Stimulated activated CD8-positive, alpha-beta memory T cell treated with anti-CD3 and anti-CD28 coated beads, Interleukin-7, amount 100 ng/mL, for 24 hours (primary cell): ENCODE data around the gene MRPL41.
"Not testable (repeated sequence)": the region's sequence is repeated elsewhere in the genome, so short reads cannot be mapped to it uniquely, and the experiment has no call there.

ENCODE experiments used
- DNase-seq: peaks from one replicate; pipeline ENCODE4 v3.0.0-alpha.2; 2020; ENCODE audit warnings: low read depth

MRPL41 gene

GRCh38 chr9:137551264-137552021 lies at the start of gene MRPL41:
Gene MRPL41 (plus strand): TSS chr9:137551879. CDS start chr9:137552082, 203 bp downstream.
- DNase-seq = peak; percentile 79

- DNase-seq = no peak
Observed at GRCh38 chr9:137502008-137502911, 49.4 kb upstream of the MRPL41 start.

DNA sequence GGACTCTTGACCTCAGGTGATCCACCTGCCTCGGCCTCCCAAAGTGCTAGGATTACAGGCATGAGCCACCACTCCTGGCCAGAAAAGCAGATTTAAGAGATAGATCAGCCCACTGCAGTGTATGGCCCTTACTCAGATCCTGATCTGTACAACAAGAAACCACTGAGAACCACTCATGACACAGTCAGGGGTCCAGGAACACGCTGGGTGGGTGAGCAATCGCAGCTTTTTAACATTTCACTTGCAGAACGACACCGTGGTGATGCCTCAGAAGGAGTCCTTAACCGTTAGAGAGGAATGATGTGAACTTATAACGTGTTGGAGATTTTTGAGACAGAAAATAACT lies 47.3 kb upstream of the MRPL41 start:
- no peak for DNase-seq

DNA sequence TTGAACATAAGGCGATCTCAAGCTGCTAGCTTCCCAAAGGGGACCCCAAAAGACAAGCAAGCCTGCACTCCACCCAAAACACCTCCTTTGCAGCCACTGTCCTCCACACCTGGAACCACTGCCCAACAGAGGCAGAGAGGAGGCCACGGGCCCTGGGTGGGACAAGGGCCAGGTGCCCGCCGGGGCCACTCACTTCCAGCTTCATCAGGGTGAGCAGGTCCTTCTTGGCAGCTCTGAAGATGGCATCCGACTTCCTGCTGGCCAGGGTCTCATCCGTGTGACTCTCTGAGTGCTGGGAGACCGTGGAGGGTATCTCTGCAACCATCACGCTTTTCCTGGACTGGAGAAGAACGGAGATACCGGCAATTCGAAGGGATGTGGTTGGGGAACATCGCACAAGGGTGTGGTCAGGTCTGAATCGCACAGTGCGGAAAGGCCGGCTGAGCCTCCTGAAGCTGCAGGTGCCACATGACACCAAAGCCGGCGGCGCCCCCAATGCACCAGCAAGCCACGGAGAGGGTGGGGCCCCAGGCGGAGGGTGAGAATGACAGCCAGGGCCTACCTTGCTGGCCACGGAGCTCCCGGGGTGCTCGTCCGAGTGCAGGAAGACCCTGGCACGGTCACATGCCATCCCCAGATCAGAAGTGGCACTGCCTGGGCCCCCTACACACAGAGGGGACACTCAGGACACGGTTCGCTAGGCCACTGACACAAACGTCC lies 46.1 kb upstream of the MRPL41 start:
- DNase-seq = no peak

- DNase-seq = no peak
Observed at GRCh38 chr9:137506274-137506673, 45.4 kb upstream of the MRPL41 start.

DNA sequence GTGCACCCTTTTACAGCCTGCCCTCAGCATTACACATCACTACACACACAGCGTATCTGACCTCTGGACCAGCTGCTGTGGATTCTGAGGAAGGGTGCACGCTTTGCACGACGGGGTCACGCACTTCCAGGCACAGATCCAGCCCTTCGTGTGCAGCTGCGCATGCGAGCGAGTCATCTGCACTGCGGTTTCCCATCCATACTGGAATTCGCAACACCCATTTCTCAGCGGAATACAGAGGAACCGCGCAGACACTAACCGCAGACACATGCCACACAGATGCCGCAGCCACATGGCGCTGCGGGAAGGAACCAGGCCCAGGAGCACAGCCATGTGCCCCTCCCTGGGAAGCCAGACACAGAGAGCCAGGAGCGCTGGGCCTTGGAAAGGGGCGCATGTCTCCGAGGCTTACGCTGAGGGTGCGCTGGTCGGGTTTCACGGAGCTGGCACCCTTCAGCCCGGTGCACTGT lies 44.9 kb upstream of the MRPL41 start:
- DNase-seq = no peak

GRCh38 chr9:137509198-137509597 lies 42.5 kb upstream of the MRPL41 start:
- no peak for DNase-seq

GRCh38 chr9:137511126-137511525 lies 40.6 kb upstream of the MRPL41 start:
- not testable (repeated sequence) for DNase-seq

GRCh38 chr9:137511758-137512463 lies 39.8 kb upstream of the MRPL41 start:
- DNase-seq = no peak

DNA sequence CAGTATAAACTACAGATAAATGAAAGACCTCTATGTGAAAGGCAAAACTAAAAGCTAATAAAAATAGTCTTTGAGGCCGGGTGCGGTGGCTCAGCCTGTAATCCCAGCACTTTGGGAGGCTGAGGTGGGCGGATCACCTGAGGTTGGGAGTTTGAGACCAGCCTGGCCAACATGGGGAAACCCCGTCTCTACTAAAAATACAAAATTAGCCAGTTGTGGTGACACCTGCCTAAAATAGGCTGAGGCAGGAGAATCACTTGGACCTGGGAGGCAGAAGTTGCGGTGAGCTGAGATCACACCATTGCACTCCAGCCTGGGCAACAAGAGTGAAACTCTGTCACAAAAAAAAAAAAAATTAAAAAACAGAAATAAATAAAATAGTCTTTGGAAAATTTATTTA lies 38.5 kb upstream of the MRPL41 start:
- not testable (repeated sequence) for DNase-seq

DNA sequence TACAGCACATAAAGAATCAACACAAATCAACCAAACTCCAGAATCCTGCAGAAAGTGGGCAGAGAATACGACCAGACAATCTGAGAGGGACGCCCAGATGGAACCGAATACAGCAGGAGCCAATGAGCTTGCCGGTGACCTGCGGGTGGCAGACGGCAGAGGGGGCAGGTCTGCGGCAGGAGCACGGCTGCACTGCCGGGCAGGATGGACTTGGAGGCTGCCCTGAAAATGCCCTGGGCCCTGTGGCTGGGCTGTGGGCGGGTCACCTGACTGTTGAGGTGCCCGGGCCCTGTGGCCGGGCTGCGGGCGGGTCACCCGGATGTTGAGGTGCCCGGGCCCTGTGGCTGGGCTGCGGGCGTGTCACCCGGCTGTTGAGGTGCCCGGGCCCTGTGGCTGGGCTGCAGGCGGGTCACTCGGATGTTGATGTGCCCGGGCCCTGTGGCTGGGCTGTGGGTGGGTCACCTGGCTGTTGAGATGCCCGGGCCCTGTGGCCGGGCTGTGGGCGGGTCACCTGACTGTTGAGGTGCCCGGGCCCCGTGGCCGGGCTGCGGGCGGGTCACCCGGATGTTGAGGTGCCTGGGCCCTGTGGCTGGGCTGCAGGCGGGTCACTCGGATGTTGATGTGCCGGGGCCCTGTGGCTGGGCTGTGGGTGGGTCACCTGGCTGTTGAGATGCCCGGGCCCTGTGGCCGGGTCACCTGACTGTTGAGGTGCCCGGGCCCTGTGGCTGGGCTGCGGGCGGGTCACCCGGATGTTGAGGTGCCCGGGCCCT lies 37.7 kb upstream of the MRPL41 start:
- DNase-seq = not testable (repeated sequence)

DNA sequence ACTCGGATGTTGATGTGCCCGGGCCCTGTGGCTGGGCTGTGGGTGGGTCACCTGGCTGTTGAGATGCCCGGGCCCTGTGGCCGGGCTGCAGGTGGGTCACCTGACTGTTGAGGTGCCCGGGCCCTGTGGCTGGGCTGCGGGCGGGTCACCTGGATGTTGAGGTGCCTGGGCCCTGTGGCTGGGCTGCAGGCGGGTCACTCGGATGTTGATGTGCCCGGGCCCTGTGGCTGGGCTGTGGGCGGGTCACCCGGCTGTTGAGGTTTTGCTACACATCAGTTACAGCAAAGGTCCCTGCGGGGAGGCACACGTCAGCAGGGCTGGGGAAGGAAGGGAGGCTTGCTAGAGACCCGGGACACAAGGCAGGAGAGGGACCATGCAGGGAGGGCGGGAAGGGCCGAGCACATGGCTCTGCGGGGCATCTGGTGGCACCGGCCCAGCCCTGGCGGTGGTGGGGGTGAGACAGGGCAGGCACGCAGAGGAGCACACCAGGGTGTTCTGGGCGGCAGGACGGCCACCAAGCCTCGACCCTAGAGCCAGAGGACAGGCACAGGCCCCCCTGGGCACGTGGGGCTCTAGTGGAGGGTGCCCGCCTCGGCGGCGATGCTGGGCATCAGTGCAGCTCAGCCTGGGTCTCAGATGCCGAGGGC lies 36.9 kb upstream of the MRPL41 start:
- no peak for DNase-seq

DNA sequence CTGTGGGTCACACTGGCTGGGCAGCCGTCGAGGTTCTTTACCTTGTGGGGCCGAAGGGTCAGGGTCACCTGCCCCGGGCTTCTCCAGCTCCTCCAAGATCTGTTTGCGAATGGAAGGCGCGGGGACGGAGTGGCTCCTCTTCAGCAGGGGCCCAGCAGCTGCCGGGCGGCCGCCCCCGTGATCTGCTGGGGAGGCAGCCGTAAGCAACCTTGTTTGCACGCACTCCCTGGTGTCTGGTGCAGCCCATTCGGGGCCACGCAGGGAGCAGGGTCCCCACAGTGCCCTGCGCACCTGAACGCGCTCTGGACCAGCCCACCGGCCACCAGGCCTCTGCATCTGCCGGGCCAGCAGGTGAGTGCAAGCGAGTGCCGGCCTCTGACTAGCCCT lies 36.3 kb upstream of the MRPL41 start:
- no peak for DNase-seq

DNA sequence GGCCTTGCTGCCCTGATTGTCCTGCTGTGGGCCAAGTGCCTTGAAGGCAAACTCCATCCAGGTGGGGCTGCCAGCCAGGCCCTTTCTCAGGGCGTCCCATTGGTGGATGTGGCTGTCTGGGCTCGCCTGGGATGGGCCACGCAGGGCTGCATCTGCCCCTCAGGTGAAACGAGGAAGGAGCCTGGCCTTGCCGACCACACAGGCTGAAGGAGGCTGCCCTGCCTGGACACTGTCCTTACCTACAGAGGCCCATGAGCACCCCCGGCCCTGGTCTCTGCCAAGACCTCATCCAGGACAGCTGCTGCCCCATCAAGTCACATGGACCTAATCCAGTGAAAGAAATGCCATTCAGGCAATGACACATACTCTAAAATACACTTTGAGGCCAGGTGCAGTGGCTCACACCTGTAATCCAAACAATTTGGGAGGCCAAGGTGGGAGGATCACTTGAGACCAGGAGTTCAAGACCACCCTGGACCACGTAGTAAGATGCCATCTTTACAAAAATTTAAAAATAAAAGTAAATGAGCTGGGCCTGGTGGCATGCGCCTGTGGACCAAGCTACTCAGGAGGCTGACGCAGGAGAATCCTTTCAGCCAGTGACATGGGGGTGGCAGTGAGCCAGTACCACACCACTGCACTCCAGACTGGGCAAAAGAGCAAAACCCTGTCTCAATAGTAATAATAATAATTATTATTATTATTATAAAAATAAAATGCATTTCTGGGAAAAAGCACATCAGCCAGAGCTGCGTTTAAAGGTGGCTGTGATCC lies 35.3 kb upstream of the MRPL41 start:
- DNase-seq = no peak

DNA sequence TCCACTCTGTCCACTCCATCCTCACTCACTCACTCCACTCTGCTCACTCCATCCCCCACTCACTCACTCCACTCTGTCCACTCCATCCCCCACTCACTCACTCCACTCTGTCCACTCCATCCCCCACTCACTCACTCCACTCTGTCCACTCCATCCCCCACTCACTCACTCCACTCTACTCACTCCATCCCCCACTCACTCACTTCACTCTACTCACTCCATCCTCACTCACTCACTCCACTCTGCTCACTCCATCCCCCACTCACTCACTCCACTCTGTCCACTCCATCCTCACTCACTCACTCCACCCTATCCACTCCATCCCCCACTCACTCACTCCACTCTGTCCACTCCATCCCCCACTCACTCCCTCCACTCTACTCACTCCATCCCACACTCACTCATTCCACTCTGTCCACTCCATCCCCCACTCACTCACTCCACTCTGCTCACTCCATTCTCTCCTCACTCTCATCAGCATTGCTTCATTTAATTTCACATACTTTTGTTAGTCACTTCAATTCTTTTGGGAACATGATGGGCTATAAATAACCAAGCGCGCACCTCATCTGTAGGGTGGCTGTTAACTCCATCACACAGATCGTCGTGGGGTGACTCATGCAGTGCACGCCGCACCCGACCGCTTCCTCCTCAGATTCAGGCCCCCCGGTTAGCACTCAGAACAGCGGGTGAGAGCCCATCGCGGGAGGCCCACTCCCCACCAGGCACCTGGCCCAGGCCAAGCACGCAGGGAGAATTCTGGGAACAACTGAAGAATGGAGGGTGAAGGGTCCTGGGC lies 32.8 kb upstream of the MRPL41 start:
- not testable (repeated sequence) for DNase-seq

DNA sequence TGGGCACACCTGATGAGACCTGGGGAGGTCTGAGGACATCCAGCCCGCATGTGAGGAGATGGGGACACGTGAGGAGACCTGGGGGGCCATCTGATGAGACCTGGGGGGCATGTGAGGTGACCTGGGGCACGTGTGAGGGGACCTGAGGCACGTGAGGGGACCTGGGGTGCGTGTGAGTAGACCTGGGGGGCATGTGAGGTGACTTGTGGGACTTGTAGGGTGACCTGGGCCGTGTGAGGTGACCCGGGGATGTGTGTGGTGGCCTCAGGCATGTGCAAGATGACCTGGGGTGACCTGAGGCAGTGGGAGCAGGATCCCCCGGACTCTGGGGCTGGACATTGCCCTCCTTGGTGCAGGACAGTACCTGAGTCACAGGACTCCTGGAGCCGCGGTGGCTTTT lies 32.1 kb upstream of the MRPL41 start:
- DNase-seq = no peak

GRCh38 chr9:137520614-137521404 lies 30.9 kb upstream of the MRPL41 start:
- DNase-seq = no peak

DNA sequence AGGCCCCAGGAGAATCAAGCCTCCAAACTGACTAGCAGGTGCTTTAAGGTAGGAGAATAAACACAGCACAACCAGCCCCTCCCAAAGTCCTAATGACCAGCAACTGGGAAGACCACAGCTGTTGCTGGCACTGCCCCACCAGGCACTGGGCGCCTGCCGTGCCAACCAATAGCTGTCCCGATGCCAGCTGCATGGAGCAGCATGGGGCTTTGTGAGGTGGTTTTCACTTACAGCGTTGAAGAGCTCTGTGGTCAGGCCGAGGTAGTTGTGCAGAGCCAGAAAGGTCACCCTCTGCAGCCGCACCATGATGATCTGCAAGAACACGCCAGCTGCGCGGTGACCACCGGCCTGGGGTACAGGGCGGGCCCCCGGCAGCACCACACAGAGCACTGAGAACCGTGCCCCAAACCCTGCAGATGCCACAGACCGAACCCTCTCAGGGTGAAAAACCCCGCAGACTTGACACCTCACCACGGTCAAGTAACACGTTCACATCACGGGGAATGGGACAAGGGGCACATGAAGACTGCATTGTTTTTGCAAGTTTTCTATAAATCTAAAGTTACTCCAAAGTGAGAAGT lies 30.2 kb upstream of the MRPL41 start:
- DNase-seq = no peak
